GM18502 (cell line): ENCODE data around the gene GOLGA8Q.
"Not testable (repeated sequence)": the region's sequence is repeated elsewhere in the genome, so short reads cannot be mapped to it uniquely, and the experiment has no call there.

Source experiments
- ATAC-seq: cut with Tn5 transposase; IDR thresholded peaks from one replicate; pipeline ENCODE4 v1.9.1; 2021; ENCODE audit warnings: mild to moderate bottlenecking; ENCODE audit not compliant: unreplicated experiment, poor library complexity

GOLGA8Q gene

GRCh38 chr15:30551750-30552149, at the start of gene GOLGA8Q:
GOLGA8Q (plus strand) TSS chr15:30552050; CDS start chr15:30552078, 28 bp downstream.
- ATAC-seq: not testable (repeated sequence)

GRCh38 chr15:30502904-30503781, 48.7 kb upstream of the GOLGA8Q start:
- ATAC-seq: not testable (repeated sequence)

GRCh38 chr15:30504162-30504843, 47.5 kb upstream of the GOLGA8Q start:
- not testable (repeated sequence) for ATAC-seq

GRCh38 chr15:30514545-30514944, 37.3 kb upstream of the GOLGA8Q start:
- not testable (repeated sequence) for ATAC-seq

GRCh38 chr15:30523453-30524243, 28.2 kb upstream of the GOLGA8Q start:
- ATAC-seq: not testable (repeated sequence)

- ATAC-seq: not testable (repeated sequence)
Measured at GRCh38 chr15:30525912-30526311, 25.9 kb upstream of the GOLGA8Q start.

GRCh38 chr15:30529049-30529448, 22.8 kb upstream of the GOLGA8Q start:
- ATAC-seq: not testable (repeated sequence)

- peak; percentile 46 for ATAC-seq
Measured at GRCh38 chr15:30566949-30567348, 15.1 kb downstream of the GOLGA8Q start.

GRCh38 chr15:30573012-30573491, 21.2 kb downstream of the GOLGA8Q start:
- not testable (repeated sequence) for ATAC-seq

GRCh38 chr15:30579394-30579970, 27.6 kb downstream of the GOLGA8Q start:
- ATAC-seq: not testable (repeated sequence)

- not testable (repeated sequence) for ATAC-seq
Measured at GRCh38 chr15:30580716-30581115, 28.9 kb downstream of the GOLGA8Q start.

- ATAC-seq: not testable (repeated sequence)
Measured at GRCh38 chr15:30598953-30599352, 47.1 kb downstream of the GOLGA8Q start.

- ATAC-seq: not testable (repeated sequence)
Measured at GRCh38 chr15:30603796-30604195, 51.9 kb downstream of the GOLGA8Q start, which contains the start of gene GOLGA8H. GOLGA8H (plus strand) TSS chr15:30604028; CDS start chr15:30604126, 98 bp downstream.
